K562 (cell line): ENCODE data around the gene TLL1. TPM values are rescaled to one million over a fixed set of nuclear protein-coding genes. Genes with fewer than 3 reads are reported as not detected.

ENCODE experiments used
- ATAC-seq: fragments of 200-7000 bp; cut with Tn5 transposase; 3 replicates; pipeline ENCODE4 v1.9.1; 2020; ENCODE audit warnings: moderate library complexity
- BruUV-seq: library from RNA; stranded (reverse); fragments of 400-500 nt; replicated peaks from 2 replicates; lab custom pipeline; 2021; lab: Mats Ljungman, UMichigan
- CTCF ChIA-PET: fragments of 300-600 bp; formaldehyde crosslinking; extraction: SDS; loops from one replicate; lab custom pipeline; 2021; ENCODE audit warnings: low intra/inter-chr PET ratio; lab: Yijun Ruan, JAX
- POLR2A ChIA-PET: fragments of 300-600, 350-650 bp; sonication (Branson Sonifier 250); formaldehyde crosslinking; extraction: SDS; loops from one replicate; lab custom pipeline; 2021; ENCODE audit warnings: antibody characterized with exemption, inconsistent platforms; lab: Yijun Ruan, JAX
- DNase-seq, 4 experiments: peaks; one replicate each; pipeline versions ENCODE4 v3.0.0 to v3.0.0-alpha.2; 2011 to 2018; ENCODE audit warnings: low spot score in 3 of 4, mixed read lengths in 3 of 4; ENCODE audit errors: extremely low read depth in 1 of 4
- FAIRE-seq: peaks from 2 replicates; lab custom pipeline; 2011; peaks lifted over from hg19 to GRCh38; lab: Jason Lieb, UNC
- H2AFZ ChIP-seq: 2 replicates; pipeline ENCODE4 v1.6.0; 2011; ENCODE audit warnings: low read depth, low read length, control low read depth, inconsistent platforms
- H3K27ac ChIP-seq: fragments of 200-600 bp; 3 replicates; pipeline ENCODE4 v1.8.0; 2011; ENCODE audit warnings: low read depth, mild to moderate bottlenecking, control low read depth, inconsistent platforms, low read length, moderate library complexity, mixed read lengths; ENCODE audit errors: extremely low read depth
- H3K27me3 ChIP-seq, 2 experiments: fragments of 300-600 bp in 1 of 2; 2 replicates in 1 of 2; 3 replicates in 1 of 2; pipeline versions ENCODE4 v1.6.0 to v1.8.0; 2011; ENCODE audit warnings: inconsistent platforms in 2 of 2, low read length in 2 of 2, mild to moderate bottlenecking in 1 of 2, mixed read lengths in 1 of 2, moderate library complexity in 1 of 2; ENCODE audit not compliant: control insufficient read depth in 2 of 2, insufficient read depth in 2 of 2
- H3K36me3 ChIP-seq: fragments of 300-600 bp; 3 replicates; pipeline ENCODE4 v1.8.0; 2011; ENCODE audit warnings: mild to moderate bottlenecking, low read length, inconsistent platforms; ENCODE audit not compliant: control insufficient read depth, insufficient read depth
- H3K4me1 ChIP-seq, 2 experiments: fragments of 200-600 bp in 1 of 2; replicated peaks in 1 of 2; 2 replicates in 1 of 2; 3 replicates in 1 of 2; pipeline versions ENCODE4 v1.5.1 to v1.8.0; 2011; ENCODE audit warnings: inconsistent platforms in 2 of 2, low read length in 2 of 2, mild to moderate bottlenecking in 1 of 2, mixed read lengths in 1 of 2, moderate library complexity in 1 of 2; ENCODE audit not compliant: control insufficient read depth in 2 of 2, insufficient read depth in 2 of 2
- H3K4me2 ChIP-seq: 2 replicates; pipeline ENCODE4 v1.6.1; 2011; ENCODE audit warnings: low read length, control low read depth, inconsistent platforms, mixed read lengths; ENCODE audit not compliant: insufficient read depth
- H3K4me3 ChIP-seq: fragments of 200-600 bp; sonication (generic), shearing (Covaris generic); 2 replicates; pipeline ENCODE4 v1.5.1; 2016; ENCODE audit warnings: control low read depth, inconsistent platforms
- H3K79me2 ChIP-seq: fragments of 200-600 bp; 3 replicates; pipeline ENCODE4 v1.8.0; 2011; ENCODE audit warnings: low read length, inconsistent platforms; ENCODE audit not compliant: control insufficient read depth, insufficient read depth
- H3K9ac ChIP-seq, 2 experiments: 2 replicates each; pipeline versions ENCODE4 v1.6.0 to v1.6.1; 2011; ENCODE audit warnings: low read depth in 2 of 2, low read length in 2 of 2, control low read depth in 1 of 2, inconsistent platforms in 1 of 2, mild to moderate bottlenecking in 1 of 2, mixed read lengths in 1 of 2; ENCODE audit not compliant: insufficient read depth in 1 of 2
- H3K9me1 ChIP-seq: one replicate; pipeline ENCODE4 v1.6.0; 2011; ENCODE audit warnings: inconsistent platforms, mild to moderate bottlenecking, low read length, moderate library complexity; ENCODE audit not compliant: control insufficient read depth, insufficient read depth
- H3K9me3 ChIP-seq: replicated peaks from 2 replicates; pipeline ENCODE4 v1.5.1; 2011; ENCODE audit warnings: low read depth, low read length, inconsistent platforms; ENCODE audit not compliant: control insufficient read depth, insufficient read depth
- H4K20me1 ChIP-seq: replicated peaks from 2 replicates; pipeline ENCODE4 v1.6.1; 2011; ENCODE audit warnings: low read length, inconsistent platforms, mixed read lengths; ENCODE audit not compliant: control insufficient read depth, insufficient read depth
- ARID4B ChIP-seq: sonication (generic); formaldehyde crosslinking; IDR thresholded peaks from 2 replicates; pipeline ENCODE4 v1.8.0; 2022; ENCODE audit warnings: mild to moderate bottlenecking, missing genetic modification reagents
- POLR2A ChIP-seq: fragments of 450-650 bp; conservative IDR thresholded peaks from 2 replicates; pipeline ENCODE4 v1.6.1; 2016
- PRMT5 ChIP-seq: sonication (generic); formaldehyde crosslinking; IDR thresholded peaks from 2 replicates; pipeline ENCODE4 v1.5.0; 2020; ENCODE audit warnings: missing genetic modification reagents
- SAFB ChIP-seq: fragments of 200-400 bp; formaldehyde crosslinking; IDR thresholded peaks from 2 replicates; pipeline ENCODE4 v1.6.1; 2017; ENCODE audit warnings: low read depth, low read length, borderline replicate concordance
- ZNF232 ChIP-seq: sonication (generic); formaldehyde crosslinking; IDR thresholded peaks from 2 replicates; pipeline ENCODE4 v1.8.0; 2022; ENCODE audit warnings: mild to moderate bottlenecking, missing genetic modification reagents
- ZNF778 ChIP-seq: fragments of 450-650 bp; formaldehyde crosslinking; IDR thresholded peaks from 2 replicates; pipeline ENCODE4 v1.4.0; 2020; ENCODE audit warnings: mild to moderate bottlenecking, moderate library complexity
- WGBS: fragments of 100-300 bp; shearing (Covaris generic); methylation state at CpG from one replicate; pipeline ENCODE4 v1.1.6; 2016; ENCODE audit warnings: low coverage, mixed read lengths; ENCODE audit not compliant: insufficient coverage; ENCODE audit errors: missing lambda C conversion rate; 5-methylcytosine and 5-hydroxymethylcytosine counted together
- in situ Hi-C: fragments of 300-500 bp; cut with MboI; formaldehyde crosslinking; loops from 4 replicates; pipeline ENCODE4 v1.15.0; 2018; ENCODE audit warnings: inconsistent platforms, mixed read lengths
- intact Hi-C: fragments of 100-400 bp; cut with micrococcal nuclease; formaldehyde crosslinking; loops from 2 replicates; pipeline ENCODE4 v1.14.2; 2022
- polyA plus RNA-seq, 8 experiments: library from polyadenylated mRNA; depleted of rRNA in 4 of 8; stranded (reverse) in 5 of 8; unstranded in 3 of 8; fragments of >200 nt; fragmentation: Nextera tagmentation in 2 of 8; fragmentation: Illumina TruSeq in 1 of 8; extraction: Ambion mirVana in 2 of 8; extraction: Trizol in 1 of 8; gene quantifications; 2 replicates each; pipeline versions ENCODE4 v1.2.1 to v1.2.3, GENCODE V29; 2011 to 2014; ENCODE audit warnings: inconsistent platforms in 1 of 8, missing spikeins in 1 of 8
- total RNA-seq, 7 experiments: library from RNA; depleted of rRNA in 6 of 7; stranded (reverse); fragments of >200 nt in 6 of 7; fragmentation: Illumina TruSeq in 2 of 7; extraction: Trizol in 2 of 7; gene quantifications; 2 replicates each; pipeline versions ENCODE4 v1.2.1 to v1.2.3, GENCODE V29; 2011 to 2021; ENCODE audit warnings: low replicate concordance in 1 of 7

Gene TLL1
- total and polyA plus RNA-seq, 9 of the 15 experiments (the other 6 are each of a cell fraction or from before 2014, with no cell fraction given): not detected

- H3K79me2 ChIP-seq: no peaks in the 10 kb centered on the region
- no peak for ATAC-seq
- no peak overlapping the region for H3K27ac ChIP-seq
- intact Hi-C loops: no loop called here
- CTCF ChIA-PET: no interaction called here
- no peak overlapping the region for H3K4me2 ChIP-seq
- 5% methylated on average over 1 of the region's 1 CpG for WGBS
- no peaks in the 10 kb centered on the region for H3K9me1 ChIP-seq
- BruUV-seq: no TSS peak
- no peak overlapping the region for H3K9ac ChIP-seq
- TF ChIP-seq ZNF778 (CRISPR knock-in tag): no peak
- no peak for TF ChIP-seq ZNF232 (CRISPR knock-in tag)
- no peak overlapping the region for H2AFZ ChIP-seq
- DNase-seq: no peak
- no peaks in the 10 kb centered on the region for H3K4me1 ChIP-seq
- POLR2A ChIA-PET: no interaction called here
- H3K27me3 ChIP-seq: no peaks in the 10 kb centered on the region
- H3K9me3 ChIP-seq: no peaks in the 10 kb centered on the region
- no peaks in the 10 kb centered on the region for H3K36me3 ChIP-seq
- in situ Hi-C loops: no loop called here
- FAIRE-seq: no peak
- no peaks in the 10 kb centered on the region for H4K20me1 ChIP-seq
- H3K4me3 ChIP-seq: no peak overlapping the region
Measured at GRCh38 chr4:166128403-166128802, 255.4 kb downstream of the TLL1 start.

- no peaks in the 10 kb centered on the region for H3K4me1 ChIP-seq
- no peak for ATAC-seq
- TF ChIP-seq POLR2A: no peak
- no peak for TF ChIP-seq PRMT5 (CRISPR knock-in tag)
- TF ChIP-seq SAFB: no peak
- no peak for TF ChIP-seq ARID4B (CRISPR knock-in tag)
- no peak overlapping the region for H3K4me3 ChIP-seq
- H3K9ac ChIP-seq: no peak overlapping the region
- FAIRE-seq: no peak
- ChIA-PET CTCF (no interaction called here), POLR2A (no interaction called here)
- no TSS peak for BruUV-seq
- H3K9me1 ChIP-seq: no peaks in the 10 kb centered on the region
- H4K20me1 ChIP-seq: no peaks in the 10 kb centered on the region
- no peaks in the 10 kb centered on the region for H3K36me3 ChIP-seq
- no peak overlapping the region for H3K27ac ChIP-seq
- no peak overlapping the region for H2AFZ ChIP-seq
- H3K27me3 ChIP-seq: no peaks in the 10 kb centered on the region
- in situ Hi-C loops: no loop called here
- intact Hi-C loops: no loop called here
- H3K79me2 ChIP-seq: no peaks in the 10 kb centered on the region
- H3K4me2 ChIP-seq: no peak overlapping the region
- DNase-seq: no peak
- 0% methylated on average over 6 of the region's 6 CpGs for WGBS
- no peaks in the 10 kb centered on the region for H3K9me3 ChIP-seq
Measured at GRCh38 chr4:166134285-166134684, 261.2 kb downstream of the TLL1 start.
